Right lobe of liver (tissue), 4 donors: ENCODE results near the gene KRTAP29-1.

Experiments used
- POLR2A ChIP-seq: fragments of 450-650 bp; IDR thresholded peaks from one replicate; pipeline ENCODE4 v1.6.1; 2017; ENCODE audit warnings: antibody characterized with exemption, mild to moderate bottlenecking
- TF ChIP-seq, protein P1 (sequence below), 4 donors: fragments of 200-600 bp in 3 of 4; fragments of 450-650 bp in 1 of 4; IDR thresholded peaks; one replicate each; pipeline versions ENCODE4 v1.5.1 to v1.8.0; 2016 to 2022; ENCODE audit warnings: antibody characterized with exemption in 4 of 4, mild to moderate bottlenecking in 2 of 4
- donor health status: DM: no; HTN: no; CAD: no.
- donor health status: DM: no; HTN: no; CAD: no.
- donor health status: DM: no; HTN: yes; CAD: no.

DNA sequence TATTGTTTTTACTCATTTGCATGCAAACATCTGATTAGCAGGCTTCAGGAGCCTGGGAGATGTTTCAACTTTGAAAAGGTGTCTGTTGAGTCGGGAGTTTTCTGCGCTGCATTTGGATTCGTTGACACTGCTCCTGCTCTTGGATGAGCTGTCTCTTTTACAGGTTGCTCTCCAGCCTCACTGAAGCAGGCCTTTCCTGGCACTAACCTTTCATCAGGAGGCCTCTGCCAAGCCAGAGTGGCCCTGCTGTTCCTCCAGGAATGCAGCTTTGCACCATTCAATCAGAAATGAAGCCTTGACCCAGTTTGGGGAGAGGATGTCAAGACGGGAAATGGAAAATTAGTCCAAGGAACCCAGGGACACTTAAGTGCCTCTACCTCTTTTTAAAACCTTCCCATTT, 330 bp upstream of the KRTAP29-1 start:
- TF ChIP-seq, protein P1, sequence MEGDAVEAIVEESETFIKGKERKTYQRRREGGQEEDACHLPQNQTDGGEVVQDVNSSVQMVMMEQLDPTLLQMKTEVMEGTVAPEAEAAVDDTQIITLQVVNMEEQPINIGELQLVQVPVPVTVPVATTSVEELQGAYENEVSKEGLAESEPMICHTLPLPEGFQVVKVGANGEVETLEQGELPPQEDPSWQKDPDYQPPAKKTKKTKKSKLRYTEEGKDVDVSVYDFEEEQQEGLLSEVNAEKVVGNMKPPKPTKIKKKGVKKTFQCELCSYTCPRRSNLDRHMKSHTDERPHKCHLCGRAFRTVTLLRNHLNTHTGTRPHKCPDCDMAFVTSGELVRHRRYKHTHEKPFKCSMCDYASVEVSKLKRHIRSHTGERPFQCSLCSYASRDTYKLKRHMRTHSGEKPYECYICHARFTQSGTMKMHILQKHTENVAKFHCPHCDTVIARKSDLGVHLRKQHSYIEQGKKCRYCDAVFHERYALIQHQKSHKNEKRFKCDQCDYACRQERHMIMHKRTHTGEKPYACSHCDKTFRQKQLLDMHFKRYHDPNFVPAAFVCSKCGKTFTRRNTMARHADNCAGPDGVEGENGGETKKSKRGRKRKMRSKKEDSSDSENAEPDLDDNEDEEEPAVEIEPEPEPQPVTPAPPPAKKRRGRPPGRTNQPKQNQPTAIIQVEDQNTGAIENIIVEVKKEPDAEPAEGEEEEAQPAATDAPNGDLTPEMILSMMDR (IDR thresholded peaks at IDR 0.05) = no peak
- no peak for TF ChIP-seq POLR2A
